Measurements from ENCODE around the gene WBP11.
"Not testable (repeated sequence)": the region's sequence is repeated elsewhere in the genome, so short reads cannot be mapped to it uniquely, and the experiment has no call there.

The WBP11 gene

GRCh38 chr12:14769969-14770495 lies 33.2 kb downstream of the WBP11 start:
- Histone ChIP-seq H3K9me3 (ENCODE audit: low read length) (no peaks in the 10 kb centered on the region), H3K27me3 (ENCODE audit: control insufficient read depth in 1 of 2, insufficient read depth in 2 of 2, low read length in 2 of 2) (no peaks in the 10 kb centered on the region), H3K9ac (ENCODE audit: low read length) (peak overlapping the region; percentile 91), H3K27ac (ENCODE audit: low read depth, low read length) (peak overlapping the region; percentile 97), H3K4me3 (ENCODE audit: low read depth in 1 of 2, low read length in 2 of 2) (peak overlapping the region; percentile 85 to 97), H3K4me1 (ENCODE audit: insufficient read depth, low read length) (peaks cover 14% of the 10 kb centered on the region), H3K36me3 (ENCODE audit: insufficient read depth, low read length) (no peaks in the 10 kb centered on the region)

GRCh38 chr12:14769466-14769968 lies 33.8 kb downstream of the WBP11 start:
- Histone ChIP-seq H3K36me3 (ENCODE audit: insufficient read depth, low read length) (no peaks in the 10 kb centered on the region), H3K4me1 (ENCODE audit: insufficient read depth, low read length) (peaks cover 14% of the 10 kb centered on the region), H3K27ac (ENCODE audit: low read depth, low read length) (peak overlapping the region; percentile 97), H3K9ac (ENCODE audit: low read length) (peak overlapping the region; percentile 91), H3K27me3 (ENCODE audit: control insufficient read depth in 1 of 2, insufficient read depth in 2 of 2, low read length in 2 of 2) (no peaks in the 10 kb centered on the region), H3K4me3 (ENCODE audit: low read depth in 1 of 2, low read length in 2 of 2) (peak overlapping the region; percentile 85 to 97), H3K9me3 (ENCODE audit: low read length) (no peaks in the 10 kb centered on the region)

DNA sequence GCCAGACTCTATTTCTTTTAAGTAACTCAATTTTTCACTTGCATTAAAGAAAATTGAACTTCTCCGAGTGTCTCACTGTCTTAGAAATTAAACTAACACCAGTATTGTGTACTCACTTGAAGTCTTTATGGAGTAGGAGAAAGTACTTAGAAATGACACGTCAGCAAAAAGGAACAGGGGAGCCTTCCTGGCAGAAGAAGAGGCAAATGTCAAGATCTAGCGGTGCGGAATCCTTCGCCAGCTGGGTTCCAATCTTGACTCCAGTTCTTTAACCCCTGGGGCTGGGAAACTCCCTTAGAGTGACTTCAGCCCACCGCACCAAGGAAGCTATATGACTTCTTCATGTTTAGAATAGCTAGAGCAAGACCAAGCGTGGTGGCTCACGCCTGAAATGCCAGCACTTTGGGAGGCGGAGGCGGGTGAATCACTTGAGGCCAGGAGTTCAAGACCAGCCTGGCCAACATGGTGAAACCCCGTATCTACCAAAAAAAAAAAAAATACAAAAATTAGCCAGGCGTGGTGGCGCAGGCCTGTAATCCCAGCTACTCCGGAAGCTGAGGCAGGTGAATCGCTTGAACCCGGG lies 34.4 kb downstream of the WBP11 start:
- peak overlapping the region; percentile 97 for H3K27ac ChIP-seq (ENCODE audit: low read depth, low read length)
- H3K36me3 ChIP-seq (ENCODE audit: insufficient read depth, low read length) = no peaks in the 10 kb centered on the region
- peak overlapping the region; percentile 85 to 97 for H3K4me3 ChIP-seq (ENCODE audit: low read depth in 1 of 2, low read length in 2 of 2)
- H3K9ac ChIP-seq (ENCODE audit: low read length) = no peak overlapping the region
- H3K9me3 ChIP-seq (ENCODE audit: low read length) = no peaks in the 10 kb centered on the region
- no peaks in the 10 kb centered on the region for H3K27me3 ChIP-seq (ENCODE audit: control insufficient read depth in 1 of 2, insufficient read depth in 2 of 2, low read length in 2 of 2)
- H3K4me1 ChIP-seq (ENCODE audit: insufficient read depth, low read length) = peaks cover 14% of the 10 kb centered on the region

GRCh38 chr12:14767617-14768016 lies 35.7 kb downstream of the WBP11 start:
- H3K36me3 ChIP-seq (ENCODE audit: insufficient read depth, low read length) = no peaks in the 10 kb centered on the region
- no peak overlapping the region for H3K4me3 ChIP-seq (ENCODE audit: low read depth in 1 of 2, low read length in 2 of 2)
- no peak overlapping the region for H3K9ac ChIP-seq (ENCODE audit: low read length)
- H3K9me3 ChIP-seq (ENCODE audit: low read length) = no peaks in the 10 kb centered on the region
- peaks cover 14% of the 10 kb centered on the region for H3K4me1 ChIP-seq (ENCODE audit: insufficient read depth, low read length)
- no peak overlapping the region for H3K27ac ChIP-seq (ENCODE audit: low read depth, low read length)
- H3K27me3 ChIP-seq (ENCODE audit: control insufficient read depth in 1 of 2, insufficient read depth in 2 of 2, low read length in 2 of 2) = no peaks in the 10 kb centered on the region

- Histone ChIP-seq H3K9ac (ENCODE audit: low read length) (no peak overlapping the region), H3K27me3 (ENCODE audit: control insufficient read depth in 1 of 2, insufficient read depth in 2 of 2, low read length in 2 of 2) (no peaks in the 10 kb centered on the region), H3K27ac (ENCODE audit: low read depth, low read length) (no peak overlapping the region), H3K36me3 (ENCODE audit: insufficient read depth, low read length) (no peaks in the 10 kb centered on the region), H3K9me3 (ENCODE audit: low read length) (no peaks in the 10 kb centered on the region), H3K4me1 (ENCODE audit: insufficient read depth, low read length) (peaks cover 10% of the 10 kb centered on the region), H3K4me3 (ENCODE audit: low read depth in 1 of 2, low read length in 2 of 2) (no peak overlapping the region)
Observed at GRCh38 chr12:14766649-14767215, 36.5 kb downstream of the WBP11 start.

GRCh38 chr12:14766020-14766419 lies 37.3 kb downstream of the WBP11 start:
- H3K9ac ChIP-seq (ENCODE audit: low read length); H3K36me3 ChIP-seq (ENCODE audit: insufficient read depth, low read length); H3K4me3 ChIP-seq (ENCODE audit: low read depth in 1 of 2, low read length in 2 of 2); H3K27ac ChIP-seq (ENCODE audit: low read depth, low read length); H3K27me3 ChIP-seq (ENCODE audit: control insufficient read depth in 1 of 2, insufficient read depth in 2 of 2, low read length in 2 of 2); H3K4me1 ChIP-seq (ENCODE audit: insufficient read depth, low read length); H3K9me3 ChIP-seq (ENCODE audit: low read length): not testable (repeated sequence)

DNA sequence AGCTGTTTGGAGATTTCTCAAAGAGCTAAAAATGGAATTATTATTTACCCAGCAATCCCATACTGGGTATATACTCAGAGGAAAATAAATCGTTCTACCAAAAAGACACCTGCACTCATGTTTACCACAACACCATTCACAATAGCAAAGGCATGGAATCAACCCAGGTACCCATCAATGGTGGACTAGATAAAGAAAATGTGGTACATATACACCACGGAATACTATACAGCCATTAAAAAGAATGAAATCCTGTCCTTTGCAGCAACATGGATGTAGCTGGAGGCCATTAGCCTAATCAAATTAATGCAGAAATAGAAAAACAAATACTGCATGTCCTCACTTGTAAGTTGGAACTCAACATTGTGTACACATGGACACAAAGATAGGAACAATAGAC lies 37.9 kb downstream of the WBP11 start:
- Histone ChIP-seq H3K27ac (ENCODE audit: low read depth, low read length) (no peak overlapping the region), H3K4me3 (ENCODE audit: low read depth in 1 of 2, low read length in 2 of 2) (no peak overlapping the region), H3K27me3 (ENCODE audit: control insufficient read depth in 1 of 2, insufficient read depth in 2 of 2, low read length in 2 of 2) (no peaks in the 10 kb centered on the region), H3K9me3 (ENCODE audit: low read length) (no peaks in the 10 kb centered on the region), H3K9ac (ENCODE audit: low read length) (no peak overlapping the region), H3K36me3 (ENCODE audit: insufficient read depth, low read length) (no peaks in the 10 kb centered on the region), H3K4me1 (ENCODE audit: insufficient read depth, low read length) (peaks cover 9% of the 10 kb centered on the region)

DNA sequence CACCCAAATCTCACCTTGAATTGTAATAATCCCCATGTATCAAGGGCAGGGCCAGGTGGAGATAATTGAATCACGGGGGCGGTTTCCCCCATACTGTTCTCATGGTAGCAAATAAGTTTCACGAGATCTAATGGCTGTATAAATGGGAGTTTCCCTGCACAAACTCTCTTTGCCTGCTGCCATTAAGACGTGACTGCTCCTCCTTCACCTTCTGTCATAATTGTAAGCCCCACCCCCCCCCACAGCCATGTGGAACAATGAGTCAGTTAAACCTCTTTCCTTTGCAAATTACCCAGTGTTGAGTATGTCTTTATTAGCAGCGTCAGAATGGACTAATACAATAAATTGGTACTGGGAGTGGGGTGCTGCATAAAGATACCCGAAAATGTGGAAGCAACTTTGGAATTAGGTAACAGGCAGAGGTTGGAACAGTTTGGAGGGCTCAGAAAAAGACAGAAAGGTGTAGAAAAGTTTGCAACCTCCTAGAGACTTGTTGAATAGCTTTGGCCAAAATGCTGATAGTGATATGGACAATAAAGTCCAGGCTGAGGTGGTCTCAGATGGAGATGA lies 43.5 kb downstream of the WBP11 start:
- not testable (repeated sequence) for H3K9ac ChIP-seq (ENCODE audit: low read length); H3K27ac ChIP-seq (ENCODE audit: low read depth, low read length); H3K36me3 ChIP-seq (ENCODE audit: insufficient read depth, low read length); H3K4me3 ChIP-seq (ENCODE audit: low read depth in 1 of 2, low read length in 2 of 2); H3K9me3 ChIP-seq (ENCODE audit: low read length); H3K4me1 ChIP-seq (ENCODE audit: insufficient read depth, low read length); H3K27me3 ChIP-seq (ENCODE audit: control insufficient read depth in 1 of 2, insufficient read depth in 2 of 2, low read length in 2 of 2)

- Histone ChIP-seq H3K4me3 (ENCODE audit: low read depth in 1 of 2, low read length in 2 of 2) (no peak overlapping the region), H3K9ac (ENCODE audit: low read length) (no peak overlapping the region), H3K27me3 (ENCODE audit: control insufficient read depth in 1 of 2, insufficient read depth in 2 of 2, low read length in 2 of 2) (no peaks in the 10 kb centered on the region), H3K27ac (ENCODE audit: low read depth, low read length) (no peak overlapping the region), H3K9me3 (ENCODE audit: low read length) (no peaks in the 10 kb centered on the region), H3K4me1 (ENCODE audit: insufficient read depth, low read length) (no peaks in the 10 kb centered on the region), H3K36me3 (ENCODE audit: insufficient read depth, low read length) (no peaks in the 10 kb centered on the region)
Observed at GRCh38 chr12:14756334-14757143, 46.7 kb downstream of the WBP11 start.

GRCh38 chr12:14751986-14752385 lies 51.3 kb downstream of the WBP11 start:
- Histone ChIP-seq H3K27me3 (ENCODE audit: control insufficient read depth in 1 of 2, insufficient read depth in 2 of 2, low read length in 2 of 2) (no peaks in the 10 kb centered on the region), H3K27ac (ENCODE audit: low read depth, low read length) (no peak overlapping the region), H3K9me3 (ENCODE audit: low read length) (no peaks in the 10 kb centered on the region), H3K9ac (ENCODE audit: low read length) (no peak overlapping the region), H3K36me3 (ENCODE audit: insufficient read depth, low read length) (no peaks in the 10 kb centered on the region), H3K4me3 (ENCODE audit: low read depth in 1 of 2, low read length in 2 of 2) (no peak overlapping the region), H3K4me1 (ENCODE audit: insufficient read depth, low read length) (no peaks in the 10 kb centered on the region)

GRCh38 chr12:14743061-14743460 lies 60.2 kb downstream of the WBP11 start:
- Histone ChIP-seq H3K27ac (ENCODE audit: low read depth, low read length) (no peak overlapping the region), H3K27me3 (ENCODE audit: control insufficient read depth in 1 of 2, insufficient read depth in 2 of 2, low read length in 2 of 2) (no peaks in the 10 kb centered on the region), H3K36me3 (ENCODE audit: insufficient read depth, low read length) (no peaks in the 10 kb centered on the region), H3K4me3 (ENCODE audit: low read depth in 1 of 2, low read length in 2 of 2) (no peak overlapping the region), H3K4me1 (ENCODE audit: insufficient read depth, low read length) (no peaks in the 10 kb centered on the region), H3K9ac (ENCODE audit: low read length) (no peak overlapping the region), H3K9me3 (ENCODE audit: low read length) (no peaks in the 10 kb centered on the region)

Measured in muscle layer of colon (tissue), 2 donors.